GM12891 (cell line): Measurements from ENCODE around the gene EYS.

ENCODE experiments used
- POLR2A ChIP-seq: IDR thresholded peaks from 2 replicates; pipeline ENCODE4 v1.6.1; 2011; ENCODE audit warnings: low read depth, low read length, control low read depth
- POLR2AphosphoS5 ChIP-seq: IDR thresholded peaks from 2 replicates; pipeline ENCODE4 v1.6.1; 2011; ENCODE audit warnings: low read depth, low read length, control low read depth
- SPI1 ChIP-seq: IDR thresholded peaks from 2 replicates; pipeline ENCODE4 v1.6.1; 2011; ENCODE audit warnings: low read depth, low read length, control low read depth
- TAF1 ChIP-seq: IDR thresholded peaks from 2 replicates; pipeline ENCODE4 v1.6.1; 2011; ENCODE audit warnings: low read depth, low read length, control low read depth

DNA sequence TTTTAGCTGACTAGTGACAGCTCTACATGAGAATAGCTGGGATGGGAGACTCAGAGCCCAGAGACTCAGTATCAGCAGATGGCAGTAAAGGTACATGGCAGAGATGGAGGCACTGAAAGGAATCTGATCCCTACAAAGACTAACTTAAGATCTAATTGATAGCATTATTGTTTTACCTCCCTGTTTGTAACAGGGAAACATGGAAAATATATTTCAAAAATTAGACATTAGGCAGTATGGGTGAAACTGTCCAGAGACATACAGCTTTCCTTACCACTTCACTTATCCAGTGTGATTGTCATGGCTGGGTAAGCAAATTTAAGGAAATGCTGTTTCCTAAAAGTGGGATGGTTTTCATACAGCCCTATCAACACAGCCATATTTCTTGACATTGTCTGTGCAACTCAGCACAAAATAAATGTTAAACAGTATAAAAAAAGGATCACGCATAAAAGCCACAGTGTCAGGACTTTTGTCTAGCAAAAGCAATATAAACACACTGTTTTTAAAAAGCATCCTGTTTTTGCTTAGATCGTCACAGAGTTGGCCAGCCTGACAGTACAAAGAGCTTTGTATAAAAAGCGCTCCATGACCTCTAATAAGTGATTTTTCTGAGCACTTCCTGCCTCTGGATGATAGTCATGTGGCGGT lies 1694.5 kb downstream of the EYS start:
- TF ChIP-seq POLR2A: no peak
- TF ChIP-seq TAF1: no peak
- TF ChIP-seq POLR2AphosphoS5: no peak
- no peak for TF ChIP-seq SPI1
